Measurements from ENCODE around the gene PARD3B. TPM values are rescaled to one million over a fixed set of nuclear protein-coding genes. Genes with fewer than 3 reads are reported as not detected.

Gene PARD3B
- polyA plus RNA-seq, 3 donors = not detected

DNA sequence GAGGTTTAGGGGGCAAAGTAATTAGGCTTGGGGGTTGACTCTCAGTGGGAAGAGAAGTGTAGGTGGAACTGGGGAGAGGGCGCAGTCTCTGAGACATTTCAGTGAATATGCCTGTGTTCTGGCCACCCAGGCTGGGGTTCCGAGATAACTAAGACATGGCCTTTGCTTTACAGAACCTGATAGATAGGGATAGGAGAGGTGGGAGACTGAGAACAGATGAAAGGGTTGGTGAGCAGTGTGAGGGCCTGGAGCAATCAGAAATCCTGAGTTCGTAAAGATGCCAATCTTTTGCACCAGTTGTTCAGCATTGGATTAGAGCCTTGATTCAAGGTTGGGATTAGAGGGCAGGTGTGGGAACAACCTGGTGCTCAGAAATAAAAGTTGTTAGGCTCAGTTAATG, 15.6 kb downstream of the PARD3B start:
- Histone ChIP-seq H3K79me2 (ENCODE audit: insufficient read depth, low read length) (no peaks in the 10 kb centered on the region), H3K4me2 (replicated peaks; ENCODE audit: extremely low read depth, low read length, poor library complexity, severe bottlenecking) (no peak overlapping the region), H4K20me1 (ENCODE audit: insufficient read depth, low read length) (no peaks in the 10 kb centered on the region), H3K4me1 (ENCODE audit: control insufficient read depth in 1 of 2, insufficient read depth in 2 of 2, low read length in 2 of 2) (no peaks in the 10 kb centered on the region), H3K9ac (ENCODE audit: insufficient read depth, low read length, poor library complexity, severe bottlenecking) (no peak overlapping the region), H3K9me3 (replicated peaks in 1 of 2; ENCODE audit: control insufficient read depth in 1 of 2, insufficient read depth in 1 of 2, low read length in 2 of 2) (no peaks in the 10 kb centered on the region), H3K27ac (ENCODE audit: low read depth in 1 of 2, low read length in 2 of 2) (no peak overlapping the region), H2AFZ (ENCODE audit: insufficient read depth, low read depth, low read length, poor library complexity, severe bottlenecking) (no peak overlapping the region), H3K36me3 (replicated peaks in 1 of 2; ENCODE audit: control insufficient read depth in 1 of 2, insufficient read depth in 2 of 2, low read length in 2 of 2) (no peaks in the 10 kb centered on the region), H3K27me3 (ENCODE audit: control insufficient read depth in 2 of 2, insufficient read depth in 2 of 2, low read length in 2 of 2) (no peaks in the 10 kb centered on the region), H3K4me3 (replicated peaks in 1 of 3; ENCODE audit: low read depth in 2 of 3, low read length in 3 of 3) (no peak overlapping the region)
- Mint-ChIP-seq H3K4me3 (no peak overlapping the region), H3K36me3 (no peaks in the 10 kb centered on the region), H3K27me3 (ENCODE audit: low read depth in 3 of 3) (peaks cover 0 to 1% (median 0%) of the 10 kb centered on the region in 3 donors), H3K27ac (no peak overlapping the region), H3K4me1 (no peaks in the 10 kb centered on the region), H3K9me3 (peaks cover 3 to 16% (median 8%) of the 10 kb centered on the region in 7 donors)
- 88% methylated on average over 3 of the region's 3 CpGs for WGBS (ENCODE audit: insufficient coverage)
- TF ChIP-seq, protein P1, sequence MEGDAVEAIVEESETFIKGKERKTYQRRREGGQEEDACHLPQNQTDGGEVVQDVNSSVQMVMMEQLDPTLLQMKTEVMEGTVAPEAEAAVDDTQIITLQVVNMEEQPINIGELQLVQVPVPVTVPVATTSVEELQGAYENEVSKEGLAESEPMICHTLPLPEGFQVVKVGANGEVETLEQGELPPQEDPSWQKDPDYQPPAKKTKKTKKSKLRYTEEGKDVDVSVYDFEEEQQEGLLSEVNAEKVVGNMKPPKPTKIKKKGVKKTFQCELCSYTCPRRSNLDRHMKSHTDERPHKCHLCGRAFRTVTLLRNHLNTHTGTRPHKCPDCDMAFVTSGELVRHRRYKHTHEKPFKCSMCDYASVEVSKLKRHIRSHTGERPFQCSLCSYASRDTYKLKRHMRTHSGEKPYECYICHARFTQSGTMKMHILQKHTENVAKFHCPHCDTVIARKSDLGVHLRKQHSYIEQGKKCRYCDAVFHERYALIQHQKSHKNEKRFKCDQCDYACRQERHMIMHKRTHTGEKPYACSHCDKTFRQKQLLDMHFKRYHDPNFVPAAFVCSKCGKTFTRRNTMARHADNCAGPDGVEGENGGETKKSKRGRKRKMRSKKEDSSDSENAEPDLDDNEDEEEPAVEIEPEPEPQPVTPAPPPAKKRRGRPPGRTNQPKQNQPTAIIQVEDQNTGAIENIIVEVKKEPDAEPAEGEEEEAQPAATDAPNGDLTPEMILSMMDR (IDR thresholded peaks at IDR 0.05) = no peak
- DNase-seq = no peak
- intact Hi-C loops (cut with micrococcal nuclease) = no loop called here

DNA sequence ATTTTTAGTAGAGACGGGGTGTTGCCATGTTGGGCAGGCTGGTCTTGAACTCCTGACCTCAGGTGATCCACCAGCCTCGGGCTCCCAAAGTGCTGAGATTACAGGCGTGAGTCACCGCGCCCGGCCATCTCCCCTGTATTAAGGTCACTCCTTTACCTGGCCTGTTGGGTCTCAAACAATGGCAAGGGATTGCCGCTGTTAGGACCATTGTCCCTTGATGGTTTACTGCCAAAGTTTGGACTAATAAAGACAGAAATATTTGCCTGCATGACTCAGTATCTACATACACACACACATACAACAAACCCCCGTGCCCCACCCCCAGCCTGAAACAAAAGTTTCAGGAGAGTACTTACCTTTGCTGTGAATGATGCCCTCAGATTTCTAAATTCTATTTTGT, 16.5 kb downstream of the PARD3B start:
- Histone ChIP-seq H3K9me3 (replicated peaks in 1 of 2; ENCODE audit: control insufficient read depth in 1 of 2, insufficient read depth in 1 of 2, low read length in 2 of 2) (no peaks in the 10 kb centered on the region), H3K4me2 (replicated peaks; ENCODE audit: extremely low read depth, low read length, poor library complexity, severe bottlenecking) (no peak overlapping the region), H3K4me3 (replicated peaks in 1 of 3; ENCODE audit: low read depth in 2 of 3, low read length in 3 of 3) (no peak overlapping the region), H4K20me1 (ENCODE audit: insufficient read depth, low read length) (no peaks in the 10 kb centered on the region), H3K27ac (ENCODE audit: low read depth in 1 of 2, low read length in 2 of 2) (no peak overlapping the region), H2AFZ (ENCODE audit: insufficient read depth, low read depth, low read length, poor library complexity, severe bottlenecking) (no peak overlapping the region), H3K36me3 (replicated peaks in 1 of 2; ENCODE audit: control insufficient read depth in 1 of 2, insufficient read depth in 2 of 2, low read length in 2 of 2) (no peaks in the 10 kb centered on the region), H3K27me3 (ENCODE audit: control insufficient read depth in 2 of 2, insufficient read depth in 2 of 2, low read length in 2 of 2) (no peaks in the 10 kb centered on the region), H3K4me1 (ENCODE audit: control insufficient read depth in 1 of 2, insufficient read depth in 2 of 2, low read length in 2 of 2) (no peaks in the 10 kb centered on the region), H3K79me2 (ENCODE audit: insufficient read depth, low read length) (no peaks in the 10 kb centered on the region), H3K9ac (ENCODE audit: insufficient read depth, low read length, poor library complexity, severe bottlenecking) (no peak overlapping the region)
- no peaks in the 10 kb centered on the region for H3K4me1 Mint-ChIP-seq
- TF ChIP-seq, protein P1 (IDR thresholded peaks at IDR 0.05) = no peak
- no peaks in the 10 kb centered on the region for H3K36me3 Mint-ChIP-seq
- H3K4me3 Mint-ChIP-seq = no peak overlapping the region
- no peak for DNase-seq
- H3K27me3 Mint-ChIP-seq (ENCODE audit: low read depth in 3 of 3) = peaks cover 0 to 1% (median 0%) of the 10 kb centered on the region in 3 donors
- no peak overlapping the region for H3K27ac Mint-ChIP-seq
- 100% methylated on average over 7 of the region's 8 CpGs for WGBS (ENCODE audit: insufficient coverage)
- peaks cover 3 to 15% (median 8%) of the 10 kb centered on the region in 7 donors for H3K9me3 Mint-ChIP-seq
- intact Hi-C loops (cut with micrococcal nuclease) = no loop called here

Measured in CD14-positive monocyte (primary cell).